ENCODE data around the gene ITGAV.

- TF ChIP-seq CTCF (IDR thresholded peaks at IDR 0.05) (no peak), EZH2 (IDR thresholded peaks at IDR 0.05) (no peak)
Observed at GRCh38 chr2:186690786-186691185, 100.9 kb downstream of the ITGAV start.
